Prostate gland (tissue), 2 donors: Measurements from ENCODE around the gene ARL14EP.

ENCODE experiments used
- POLR2AphosphoS5 ChIP-seq: sonication (generic); formaldehyde crosslinking; IDR thresholded peaks from one replicate; pipeline ENCODE4 v1.6.1; 2017; ENCODE audit warnings: antibody characterized with exemption
- TF ChIP-seq, protein P1 (sequence below), 4 experiments: fragments of 200-600 bp in 2 of 4; fragments of 450-650 bp in 2 of 4; sonication (generic) in 2 of 4; IDR thresholded peaks; 1 replicate in 3 of 4; 2 replicates in 1 of 4; pipeline ENCODE4 v1.5.1; 2016 to 2019; ENCODE audit warnings: antibody characterized with exemption in 4 of 4, mild to moderate bottlenecking in 2 of 4, moderate library complexity in 2 of 4

DNA sequence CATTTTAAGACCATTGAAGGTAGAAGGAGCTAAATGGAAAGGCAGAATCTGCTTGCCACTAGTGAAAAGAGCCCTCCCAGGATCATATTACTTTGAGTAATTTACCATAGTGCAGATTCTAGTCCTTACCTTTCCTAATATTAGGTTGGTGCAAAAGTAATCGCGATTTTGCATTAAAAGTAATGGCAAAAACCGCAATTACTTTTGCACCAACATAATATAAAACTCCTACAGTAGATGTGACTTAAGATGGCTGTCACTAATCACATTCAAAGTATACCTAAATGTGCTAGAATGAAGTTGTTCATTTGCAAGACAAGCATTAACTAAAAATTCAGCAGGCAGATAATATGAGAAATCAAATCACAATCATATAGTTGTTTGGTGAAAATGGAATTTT lies 38.1 kb upstream of the ARL14EP start:
- TF ChIP-seq, protein P1, sequence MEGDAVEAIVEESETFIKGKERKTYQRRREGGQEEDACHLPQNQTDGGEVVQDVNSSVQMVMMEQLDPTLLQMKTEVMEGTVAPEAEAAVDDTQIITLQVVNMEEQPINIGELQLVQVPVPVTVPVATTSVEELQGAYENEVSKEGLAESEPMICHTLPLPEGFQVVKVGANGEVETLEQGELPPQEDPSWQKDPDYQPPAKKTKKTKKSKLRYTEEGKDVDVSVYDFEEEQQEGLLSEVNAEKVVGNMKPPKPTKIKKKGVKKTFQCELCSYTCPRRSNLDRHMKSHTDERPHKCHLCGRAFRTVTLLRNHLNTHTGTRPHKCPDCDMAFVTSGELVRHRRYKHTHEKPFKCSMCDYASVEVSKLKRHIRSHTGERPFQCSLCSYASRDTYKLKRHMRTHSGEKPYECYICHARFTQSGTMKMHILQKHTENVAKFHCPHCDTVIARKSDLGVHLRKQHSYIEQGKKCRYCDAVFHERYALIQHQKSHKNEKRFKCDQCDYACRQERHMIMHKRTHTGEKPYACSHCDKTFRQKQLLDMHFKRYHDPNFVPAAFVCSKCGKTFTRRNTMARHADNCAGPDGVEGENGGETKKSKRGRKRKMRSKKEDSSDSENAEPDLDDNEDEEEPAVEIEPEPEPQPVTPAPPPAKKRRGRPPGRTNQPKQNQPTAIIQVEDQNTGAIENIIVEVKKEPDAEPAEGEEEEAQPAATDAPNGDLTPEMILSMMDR (IDR thresholded peaks at IDR 0.05), result no peak
- TF ChIP-seq POLR2AphosphoS5, result no peak
